HG02798 (cell line): ENCODE results near the gene SLC35G3.
"Not testable (repeated sequence)": the region's sequence is repeated elsewhere in the genome, so short reads cannot be mapped to it uniquely, and the experiment has no call there.

Experiments used
- ATAC-seq: cut with Tn5 transposase; IDR thresholded peaks from one replicate; pipeline ENCODE4 v1.9.1; 2021; ENCODE audit warnings: mild to moderate bottlenecking; ENCODE audit not compliant: unreplicated experiment, poor library complexity

The SLC35G3 gene

GRCh38 chr17:35167666-35168065 lies 26.5 kb downstream of the SLC35G3 start:
- ATAC-seq, result no peak

GRCh38 chr17:35167046-35167445 lies 27.1 kb downstream of the SLC35G3 start:
- ATAC-seq, result no peak

- no peak for ATAC-seq
Measured at GRCh38 chr17:35166526-35166925, 27.7 kb downstream of the SLC35G3 start.

- ATAC-seq, result no peak
Measured at GRCh38 chr17:35164716-35165115, 29.5 kb downstream of the SLC35G3 start.

GRCh38 chr17:35163886-35164285 lies 30.3 kb downstream of the SLC35G3 start:
- ATAC-seq, result no peak

- ATAC-seq, result no peak
Measured at GRCh38 chr17:35162755-35163154, 31.4 kb downstream of the SLC35G3 start.

- ATAC-seq, result no peak
Measured at GRCh38 chr17:35161281-35161761, 32.9 kb downstream of the SLC35G3 start.

- no peak for ATAC-seq
Measured at GRCh38 chr17:35160354-35161201, 33.6 kb downstream of the SLC35G3 start.

- no peak for ATAC-seq
Measured at GRCh38 chr17:35159940-35160339, 34.3 kb downstream of the SLC35G3 start.

GRCh38 chr17:35155246-35155645 lies 38.9 kb downstream of the SLC35G3 start:
- ATAC-seq, result no peak

GRCh38 chr17:35154196-35155165 lies 39.7 kb downstream of the SLC35G3 start:
- no peak for ATAC-seq

GRCh38 chr17:35152421-35153140 lies 41.6 kb downstream of the SLC35G3 start:
- no peak for ATAC-seq

GRCh38 chr17:35151080-35151479 lies 43.1 kb downstream of the SLC35G3 start:
- ATAC-seq, result not testable (repeated sequence)

GRCh38 chr17:35149941-35150340 lies 44.3 kb downstream of the SLC35G3 start:
- no peak for ATAC-seq

- no peak for ATAC-seq
Measured at GRCh38 chr17:35148144-35148543, 46.0 kb downstream of the SLC35G3 start.

- no peak for ATAC-seq
Measured at GRCh38 chr17:35147375-35147905, 46.8 kb downstream of the SLC35G3 start, which contains the start of gene UNC45B. TSS of gene UNC45B (plus strand) at chr17:35147817. CDS start at chr17:35148264, 447 bp downstream.

GRCh38 chr17:35146214-35146833 lies 47.9 kb downstream of the SLC35G3 start:
- ATAC-seq, result no peak

GRCh38 chr17:35144840-35145239 lies 49.4 kb downstream of the SLC35G3 start:
- ATAC-seq, result no peak
